IMR-90 (cell line): Measurements from ENCODE around the gene SDK1. TPM values are rescaled to one million over a fixed set of nuclear protein-coding genes. Genes with fewer than 3 reads are reported as not detected.

Source experiments
- ATAC-seq: fragments of 200-7000 bp; cut with Tn5 transposase; 2 replicates; pipeline ENCODE4 v1.9.1; 2020; ENCODE audit warnings: low read depth, mild to moderate bottlenecking, moderate library complexity
- BruUV-seq: library from RNA; stranded (reverse); fragments of 400-500 nt; replicated peaks from 2 replicates; lab custom pipeline; 2021; lab: Mats Ljungman, UMichigan
- CTCF ChIA-PET: fragments of 300-600 bp; formaldehyde crosslinking; extraction: SDS; loops from one replicate; lab custom pipeline; 2021; ENCODE audit warnings: antibody characterized with exemption; lab: Yijun Ruan, JAX
- POLR2A ChIA-PET: fragments of 300-600 bp; sonication (Branson Sonifier 250); formaldehyde crosslinking; loops from one replicate; lab custom pipeline; 2022; ENCODE audit warnings: antibody characterized with exemption; ENCODE audit not compliant: unreplicated experiment; lab: Charles Lee
- DNase-seq: peaks from one replicate; pipeline ENCODE4 v3.0.0; 2013
- H2AFZ ChIP-seq: replicated peaks from 2 replicates; pipeline ENCODE3; 2013; ENCODE audit warnings: low read length, mild to moderate bottlenecking; ENCODE audit not compliant: poor library complexity
- H2AK5ac ChIP-seq: 2 replicates; pipeline ENCODE4 v1.6.1; 2013; ENCODE audit warnings: low read depth, low read length, inconsistent platforms
- H2AK9ac ChIP-seq: replicated peaks from 2 replicates; pipeline ENCODE3; 2013; ENCODE audit warnings: mild to moderate bottlenecking, low read depth, low read length, moderate library complexity; ENCODE audit not compliant: poor library complexity
- H2BK120ac ChIP-seq: 2 replicates; pipeline ENCODE4 v1.6.1; 2013; ENCODE audit warnings: low read depth, low read length, inconsistent platforms
- H2BK15ac ChIP-seq: 3 replicates; pipeline ENCODE4 v1.6.1; 2013; ENCODE audit warnings: low read depth, low read length, inconsistent platforms
- H2BK20ac ChIP-seq: 2 replicates; pipeline ENCODE4 v1.6.1; 2013; ENCODE audit warnings: low read depth, mild to moderate bottlenecking, inconsistent platforms, low read length, moderate library complexity
- H2BK5ac ChIP-seq: 2 replicates; pipeline ENCODE4 v1.6.1; 2013; ENCODE audit warnings: mild to moderate bottlenecking, low read depth, low read length, inconsistent platforms; ENCODE audit not compliant: poor library complexity, severe bottlenecking
- H3K14ac ChIP-seq: replicated peaks from 2 replicates; pipeline ENCODE4 v1.6.1; 2013; ENCODE audit warnings: low read depth, low read length, inconsistent platforms
- H3K18ac ChIP-seq: 2 replicates; pipeline ENCODE4 v1.6.1; 2013; ENCODE audit warnings: low read depth, low read length, control low read depth
- H3K23ac ChIP-seq: 2 replicates; pipeline ENCODE4 v1.6.1; 2013; ENCODE audit warnings: low read depth, low read length, inconsistent platforms
- H3K27ac ChIP-seq: 2 replicates; pipeline ENCODE4 v1.5.1; 2013; ENCODE audit warnings: mild to moderate bottlenecking, control low read depth, low read length; ENCODE audit not compliant: insufficient read depth
- H3K27me3 ChIP-seq: 2 replicates; pipeline ENCODE4 v1.6.1; 2013; ENCODE audit warnings: low read length; ENCODE audit not compliant: control insufficient read depth, insufficient read depth
- H3K36me3 ChIP-seq: 2 replicates; pipeline ENCODE4 v1.6.1; 2013; ENCODE audit warnings: low read length, mixed read lengths; ENCODE audit not compliant: control insufficient read depth, insufficient read depth
- H3K4ac ChIP-seq: 2 replicates; pipeline ENCODE4 v1.6.1; 2013; ENCODE audit warnings: low read depth, low read length, inconsistent platforms
- H3K4me1 ChIP-seq: 2 replicates; pipeline ENCODE4 v1.6.1; 2013; ENCODE audit warnings: low read length, mixed read lengths; ENCODE audit not compliant: control insufficient read depth, insufficient read depth
- H3K4me2 ChIP-seq: 2 replicates; pipeline ENCODE4 v1.6.1; 2013; ENCODE audit warnings: low read depth, mild to moderate bottlenecking, control low read depth, low read length, moderate library complexity
- H3K4me3 ChIP-seq: 2 replicates; pipeline ENCODE4 v1.5.1; 2013; ENCODE audit warnings: low read depth, mild to moderate bottlenecking, control low read depth, low read length, moderate library complexity; ENCODE audit not compliant: insufficient read depth
- H3K56ac ChIP-seq: 2 replicates; pipeline ENCODE4 v1.6.1; 2013; ENCODE audit warnings: low read length, inconsistent platforms; ENCODE audit not compliant: insufficient read depth; ENCODE audit errors: extremely low read depth
- H3K79me1 ChIP-seq, 2 experiments: 2 replicates each; pipeline ENCODE4 v1.6.1; 2013; ENCODE audit warnings: low read length in 2 of 2, inconsistent platforms in 1 of 2, low read depth in 1 of 2
- H3K9ac ChIP-seq: 2 replicates; pipeline ENCODE4 v1.6.1; 2013; ENCODE audit warnings: low read depth, low read length, control low read depth
- H3K9me1 ChIP-seq: 2 replicates; pipeline ENCODE4 v1.6.1; 2013; ENCODE audit warnings: low read length, inconsistent platforms; ENCODE audit not compliant: insufficient read depth
- H3K9me3 ChIP-seq: 2 replicates; pipeline ENCODE4 v1.6.1; 2013; ENCODE audit warnings: low read length; ENCODE audit not compliant: control insufficient read depth, insufficient read depth
- H4K20me1 ChIP-seq: 2 replicates; pipeline ENCODE4 v1.6.1; 2013; ENCODE audit warnings: low read length, inconsistent platforms; ENCODE audit not compliant: insufficient read depth
- H4K5ac ChIP-seq: 2 replicates; pipeline ENCODE4 v1.6.1; 2013; ENCODE audit warnings: mild to moderate bottlenecking, low read depth, low read length, control low read depth
- H4K8ac ChIP-seq, 2 experiments: 2 replicates each; pipeline ENCODE4 v1.6.1; 2013; ENCODE audit warnings: low read depth in 2 of 2, low read length in 2 of 2, control low read depth in 1 of 2, inconsistent platforms in 1 of 2
- H4K91ac ChIP-seq: 2 replicates; pipeline ENCODE4 v1.6.1; 2013; ENCODE audit warnings: low read depth, low read length, inconsistent platforms; ENCODE audit not compliant: insufficient read depth
- BHLHE40 ChIP-seq: fragments of 150-350 bp; IDR thresholded peaks from 2 replicates; pipeline ENCODE4 v1.6.1; 2016; ENCODE audit warnings: mild to moderate bottlenecking, low read depth, low read length
- CEBPB ChIP-seq: IDR thresholded peaks from 2 replicates; pipeline ENCODE4 v1.6.1; 2012; ENCODE audit warnings: low read depth, low read length, improper control_type of control experiment
- CHD1 ChIP-seq: IDR thresholded peaks from 2 replicates; pipeline ENCODE4 v1.6.1; 2012; ENCODE audit warnings: low read depth, low read length, improper control_type of control experiment
- CTCF ChIP-seq: conservative IDR thresholded peaks from 2 replicates; pipeline ENCODE4 v1.5.1; 2012; ENCODE audit warnings: mild to moderate bottlenecking, low read depth, low read length, improper control_type of control experiment
- ELK1 ChIP-seq: fragments of 150-350 bp; IDR thresholded peaks from 2 replicates; pipeline ENCODE4 v1.6.1; 2016; ENCODE audit warnings: low read depth, mild to moderate bottlenecking, low read length, moderate library complexity, borderline replicate concordance
- FOS ChIP-seq: fragments of 150-350 bp; IDR thresholded peaks from 2 replicates; pipeline ENCODE4 v1.6.1; 2016; ENCODE audit warnings: low read depth, low read length
- MAFK ChIP-seq: IDR thresholded peaks from 2 replicates; pipeline ENCODE4 v1.6.1; 2012; ENCODE audit warnings: low read depth, low read length, improper control_type of control experiment
- MAZ ChIP-seq: IDR thresholded peaks from 2 replicates; pipeline ENCODE4 v1.6.1; 2012; ENCODE audit warnings: low read depth, mild to moderate bottlenecking, low read length, improper control_type of control experiment, moderate library complexity, borderline replicate concordance
- MXI1 ChIP-seq: IDR thresholded peaks from 2 replicates; pipeline ENCODE4 v1.6.1; 2012; ENCODE audit warnings: low read depth, mild to moderate bottlenecking, low read length, moderate library complexity, borderline replicate concordance
- NFE2L2 ChIP-seq: fragments of 150-350 bp; IDR thresholded peaks from 2 replicates; pipeline ENCODE4 v1.6.1; 2016; ENCODE audit warnings: low read depth, mild to moderate bottlenecking, low read length
- POLR2A ChIP-seq: IDR thresholded peaks from 2 replicates; pipeline ENCODE4 v1.6.1; 2012; ENCODE audit warnings: mild to moderate bottlenecking, low read depth, low read length
- RAD21 ChIP-seq: IDR thresholded peaks from 2 replicates; pipeline ENCODE4 v1.6.1; 2012; ENCODE audit warnings: low read length, improper control_type of control experiment
- RCOR1 ChIP-seq: IDR thresholded peaks from 2 replicates; pipeline ENCODE4 v1.6.1; 2012; ENCODE audit warnings: mild to moderate bottlenecking, low read length, improper control_type of control experiment; ENCODE audit not compliant: insufficient replicate concordance
- RFX5 ChIP-seq: IDR thresholded peaks from 2 replicates; pipeline ENCODE4 v1.8.0; 2012; ENCODE audit warnings: low read depth, mild to moderate bottlenecking, low read length, moderate library complexity
- SMC3 ChIP-seq: fragments of 150-350 bp; IDR thresholded peaks from 2 replicates; pipeline ENCODE4 v1.6.1; 2016; ENCODE audit warnings: low read depth, mild to moderate bottlenecking, antibody characterized with exemption, low read length, moderate library complexity
- USF2 ChIP-seq: fragments of 150-350 bp; IDR thresholded peaks from 2 replicates; pipeline ENCODE4 v1.6.1; 2017; ENCODE audit warnings: mild to moderate bottlenecking, antibody characterized with exemption, low read length, low read depth
- WGBS, 2 experiments: methylation state at CpG; one replicate each; pipeline versions ENCODE4 v1.1.5 to v1.1.7; 2013; ENCODE audit warnings: missing lambda C conversion rate in 2 of 2; ENCODE audit not compliant: insufficient read length in 1 of 2; ENCODE audit errors: extremely low coverage in 2 of 2; 5-methylcytosine and 5-hydroxymethylcytosine counted together
- dilution Hi-C: fragments of 300-500 bp; cut with HindIII; formaldehyde crosslinking; loops from one replicate; pipeline ENCODE4 v1.14.3; 2018; ENCODE audit warnings: low sequenced_read_pairs; ENCODE audit not compliant: unreplicated experiment
- in situ Hi-C: fragments of 300-500 bp; cut with MboI; formaldehyde crosslinking; loops from 3 replicates; pipeline ENCODE4 v1.14.3; 2019; ENCODE audit warnings: low sequenced_read_pairs, inconsistent platforms, mixed read lengths
- intact Hi-C: fragments of 100-400 bp; cut with micrococcal nuclease; formaldehyde crosslinking; loops from 2 replicates; pipeline ENCODE4 v1.10.0; 2022
- polyA plus RNA-seq, 3 experiments: library from polyadenylated mRNA; depleted of rRNA; stranded (reverse); fragments of >200 nt; gene quantifications; 2 replicates each; pipeline ENCODE4 v1.2.3, GENCODE V29; 2012; ENCODE audit warnings: low replicate concordance in 1 of 3
- total RNA-seq: library from RNA; depleted of rRNA; stranded (reverse); fragments of >200 nt; gene quantifications from 2 replicates; pipeline ENCODE4 v1.2.3, GENCODE V29; 2012

SDK1 gene
- total and polyA plus RNA-seq, 2 of the 4 experiments (the other 2 are of a cell fraction), result 1.5 to 1.6 TPM

- Histone ChIP-seq H3K4ac (no peak overlapping the region), H4K8ac (no peak overlapping the region), H3K9me3 (no peaks in the 10 kb centered on the region), H4K91ac (no peak overlapping the region), H3K27ac (no peak overlapping the region), H4K5ac (no peak overlapping the region), H3K9me1 (no peaks in the 10 kb centered on the region), H3K9ac (no peak overlapping the region), H3K36me3 (no peaks in the 10 kb centered on the region; the same call in 1 of the 2 replicates), H3K14ac (no peak overlapping the region), H2AK9ac (no peak overlapping the region), H3K79me1 (no peaks in the 10 kb centered on the region), H3K23ac (no peak overlapping the region), H2BK20ac (no peak overlapping the region), H2BK5ac (no peak overlapping the region), H3K4me1 (no peaks in the 10 kb centered on the region), H3K4me2 (no peak overlapping the region), H4K20me1 (no peaks in the 10 kb centered on the region), H3K27me3 (no peaks in the 10 kb centered on the region), H2AK5ac (no peak overlapping the region), H3K4me3 (no peak overlapping the region), H3K56ac (no peak overlapping the region), H2BK15ac (no peak overlapping the region), H2AFZ (no peak overlapping the region), H2BK120ac (no peak overlapping the region), H3K18ac (no peak overlapping the region)
- no peak for TF ChIP-seq USF2
- TF ChIP-seq NFE2L2, result no peak
- TF ChIP-seq CEBPB, result no peak
- no peak for TF ChIP-seq MAZ
- no peak for TF ChIP-seq RCOR1
- TF ChIP-seq RFX5, result no peak
- TF ChIP-seq CHD1, result no peak
- TF ChIP-seq MXI1, result no peak
- no peak for TF ChIP-seq BHLHE40
- TF ChIP-seq CTCF, result no peak
- no peak for TF ChIP-seq POLR2A
- TF ChIP-seq MAFK, result no peak
- TF ChIP-seq FOS, result no peak
- TF ChIP-seq RAD21, result no peak
- TF ChIP-seq SMC3, result no peak
- TF ChIP-seq ELK1, result no peak
- intact Hi-C loops (no loop called here), dilution Hi-C loops (no loop called here), in situ Hi-C loops (no loop called here)
- ATAC-seq (no peak), DNase-seq (no peak)
- no CpG with 5 or more reads among the region's 3 CpGs for WGBS, 2 experiments
- POLR2A ChIA-PET, result no interaction called here
- no TSS peak for BruUV-seq
- CTCF ChIA-PET, result no interaction called here
Observed at GRCh38 chr7:3321745-3322144, 20.7 kb downstream of the SDK1 start.
